Measurements from ENCODE around the gene HSPH1.
"Not testable (repeated sequence)": the region's sequence is repeated elsewhere in the genome, so short reads cannot be mapped to it uniquely, and the experiment has no call there.

HSPH1 gene

DNA sequence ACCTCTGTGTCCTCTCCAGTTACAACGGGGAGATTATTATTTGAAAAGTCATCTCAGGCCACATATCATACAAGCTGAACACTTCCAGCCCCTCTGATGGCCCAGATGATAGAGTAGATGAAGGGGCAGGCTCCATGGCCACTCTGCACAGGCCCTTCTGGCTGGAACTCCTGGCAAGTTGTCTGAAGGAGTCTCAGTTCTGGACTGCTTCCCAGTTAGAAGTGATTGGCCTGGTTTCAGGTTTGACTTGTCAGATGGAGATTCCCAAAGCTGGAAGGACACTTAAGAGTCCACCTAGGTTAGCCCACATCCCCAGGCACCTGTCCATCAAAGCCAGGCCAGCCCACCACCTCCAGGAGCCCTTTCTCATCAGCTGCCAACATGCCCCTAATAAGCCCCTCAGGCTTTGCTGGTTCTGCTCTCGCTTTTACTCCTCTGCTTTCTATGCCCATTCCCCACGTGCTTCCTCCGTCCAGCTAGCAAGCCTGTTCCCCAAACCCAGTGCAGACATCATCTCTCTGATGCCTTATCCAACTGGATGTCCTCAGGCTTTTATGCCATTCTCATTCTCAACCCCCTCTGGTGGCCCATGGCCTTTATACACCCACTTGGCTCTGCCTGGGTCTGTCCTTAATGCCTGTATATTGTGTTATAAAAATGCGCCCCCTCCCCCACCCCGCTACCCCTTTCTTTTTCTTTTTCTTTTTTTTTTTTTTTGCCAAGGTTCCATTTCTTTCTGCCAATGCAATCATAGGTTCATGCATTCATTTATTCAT lies 56.5 kb downstream of the HSPH1 start:
- H3K4me3 Mint-ChIP-seq = no peak overlapping the region
- H3K36me3 Mint-ChIP-seq (ENCODE audit: low read depth) = no peaks in the 10 kb centered on the region
- peaks cover 35% of the 10 kb centered on the region for H3K27me3 Mint-ChIP-seq (ENCODE audit: low read depth)
- no peak overlapping the region for H3K27ac Mint-ChIP-seq
- no peaks in the 10 kb centered on the region for H3K4me1 Mint-ChIP-seq (ENCODE audit: low read depth)
- no peaks in the 10 kb centered on the region for H3K9me3 Mint-ChIP-seq

DNA sequence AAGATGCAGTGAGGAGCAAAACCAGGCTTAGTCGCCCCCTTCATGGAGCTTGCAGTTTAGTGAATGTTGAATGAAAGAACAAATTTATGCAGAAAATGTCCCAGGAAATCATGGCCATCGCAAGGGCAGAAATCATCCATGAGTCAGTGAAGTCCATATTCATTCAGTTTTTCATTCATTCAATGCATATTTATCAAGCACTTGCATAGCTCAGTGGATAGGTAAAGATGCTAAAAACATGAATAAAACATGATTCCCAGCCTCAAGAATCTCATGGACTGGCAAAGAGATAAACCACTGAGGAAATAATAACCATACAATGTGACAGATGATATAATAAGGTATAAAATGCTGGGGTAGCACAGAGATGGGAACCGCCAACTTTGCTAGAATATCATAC lies 58.8 kb downstream of the HSPH1 start:
- no peaks in the 10 kb centered on the region for H3K36me3 Mint-ChIP-seq (ENCODE audit: low read depth)
- no peaks in the 10 kb centered on the region for H3K4me1 Mint-ChIP-seq (ENCODE audit: low read depth)
- peaks cover 52% of the 10 kb centered on the region for H3K27me3 Mint-ChIP-seq (ENCODE audit: low read depth)
- no peaks in the 10 kb centered on the region for H3K9me3 Mint-ChIP-seq
- H3K4me3 Mint-ChIP-seq = no peak overlapping the region
- H3K27ac Mint-ChIP-seq = no peak overlapping the region

- no peak overlapping the region for H3K27ac Mint-ChIP-seq
- H3K4me1 Mint-ChIP-seq (ENCODE audit: low read depth) = no peaks in the 10 kb centered on the region
- no peak overlapping the region for H3K4me3 Mint-ChIP-seq
- no peaks in the 10 kb centered on the region for H3K9me3 Mint-ChIP-seq
- H3K27me3 Mint-ChIP-seq (ENCODE audit: low read depth) = peaks cover 51% of the 10 kb centered on the region
- H3K36me3 Mint-ChIP-seq (ENCODE audit: low read depth) = no peaks in the 10 kb centered on the region
Measured at GRCh38 chr13:31101472-31102170, 60.1 kb downstream of the HSPH1 start.

- no peaks in the 10 kb centered on the region for H3K9me3 Mint-ChIP-seq
- H3K36me3 Mint-ChIP-seq (ENCODE audit: low read depth) = no peaks in the 10 kb centered on the region
- H3K4me3 Mint-ChIP-seq = no peak overlapping the region
- H3K27me3 Mint-ChIP-seq (ENCODE audit: low read depth) = peaks cover 51% of the 10 kb centered on the region
- H3K27ac Mint-ChIP-seq = no peak overlapping the region
- H3K4me1 Mint-ChIP-seq (ENCODE audit: low read depth) = no peaks in the 10 kb centered on the region
Measured at GRCh38 chr13:31100721-31101120, 61.0 kb downstream of the HSPH1 start.

DNA sequence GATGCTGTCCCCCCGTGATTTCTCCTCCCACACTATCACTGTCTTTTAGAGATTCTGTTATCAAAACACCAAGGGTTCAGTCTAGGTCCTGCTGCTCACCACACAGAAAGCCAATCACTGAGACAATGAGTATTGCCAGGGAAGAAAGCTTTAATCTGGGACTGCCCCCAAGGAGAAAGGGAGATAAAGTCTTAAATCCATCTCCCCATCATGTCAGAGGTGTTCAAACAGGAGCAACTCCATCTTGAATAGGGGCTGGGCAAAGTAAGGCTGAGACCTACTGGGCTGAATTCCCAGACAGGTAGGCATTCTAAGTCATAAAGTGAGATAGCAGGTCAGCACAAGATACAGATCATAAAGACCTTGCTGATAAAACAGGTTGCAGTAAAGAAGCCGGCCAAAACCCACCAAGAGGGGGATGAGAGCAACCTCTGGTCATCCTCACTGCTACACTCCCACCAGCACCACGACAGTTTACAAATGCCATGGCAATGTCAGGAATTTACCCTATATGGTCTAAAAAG lies 63.7 kb downstream of the HSPH1 start:
- not testable (repeated sequence) for H3K4me1 Mint-ChIP-seq (ENCODE audit: low read depth); H3K27ac Mint-ChIP-seq; H3K36me3 Mint-ChIP-seq (ENCODE audit: low read depth); H3K4me3 Mint-ChIP-seq; H3K9me3 Mint-ChIP-seq
- peaks cover 41% of the 10 kb centered on the region for H3K27me3 Mint-ChIP-seq (ENCODE audit: low read depth)

DNA sequence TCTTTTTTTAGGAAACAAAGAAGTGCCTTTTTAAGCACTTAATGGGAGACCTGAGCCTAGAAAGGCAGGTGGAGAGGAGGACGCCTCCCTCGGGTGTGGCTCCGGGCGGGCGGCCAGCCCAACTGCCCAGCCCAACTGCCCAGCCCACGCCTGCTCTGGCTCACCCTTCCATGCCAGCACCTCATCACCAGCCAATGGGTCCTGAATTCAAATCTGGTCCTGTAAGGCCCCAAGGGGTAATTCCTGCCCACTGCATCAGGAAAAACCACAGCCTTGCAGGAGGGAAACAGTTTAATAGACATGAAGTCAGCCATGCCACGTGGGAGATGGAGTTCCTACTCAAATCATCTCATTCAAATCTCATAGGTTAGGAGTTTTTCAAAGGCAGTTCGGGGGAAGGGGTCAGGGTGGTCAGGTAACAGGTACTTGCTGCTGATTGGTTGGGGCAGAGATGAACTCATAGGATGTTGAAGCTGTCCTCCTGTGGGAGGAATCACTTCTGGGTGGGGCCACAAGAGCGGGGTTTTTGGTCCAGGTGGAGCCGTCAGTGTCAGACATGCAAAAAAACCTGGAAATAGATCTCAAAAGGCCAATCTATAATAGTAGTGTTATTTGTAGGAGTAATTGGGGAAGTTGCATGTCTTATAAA lies 64.9 kb downstream of the HSPH1 start:
- Mint-ChIP-seq H3K27me3 (ENCODE audit: low read depth) (peaks cover 35% of the 10 kb centered on the region), H3K27ac (no peak overlapping the region)

GRCh38 chr13:31094331-31095015 lies 67.2 kb downstream of the HSPH1 start:
- H3K4me3 Mint-ChIP-seq = no peak overlapping the region
- no peaks in the 10 kb centered on the region for H3K9me3 Mint-ChIP-seq
- no peaks in the 10 kb centered on the region for H3K36me3 Mint-ChIP-seq (ENCODE audit: low read depth)
- H3K27me3 Mint-ChIP-seq (ENCODE audit: low read depth) = peaks cover 17% of the 10 kb centered on the region
- H3K27ac Mint-ChIP-seq = no peak overlapping the region
- peaks cover 6% of the 10 kb centered on the region for H3K4me1 Mint-ChIP-seq (ENCODE audit: low read depth)

More for the DNA sequence above, 64.9 kb downstream of the HSPH1 start:
- H3K36me3 Mint-ChIP-seq (ENCODE audit: low read depth) = no peaks in the 10 kb centered on the region
- no peak overlapping the region for H3K4me3 Mint-ChIP-seq
- peaks cover 3% of the 10 kb centered on the region for H3K4me1 Mint-ChIP-seq (ENCODE audit: low read depth)
- no peaks in the 10 kb centered on the region for H3K9me3 Mint-ChIP-seq

DNA sequence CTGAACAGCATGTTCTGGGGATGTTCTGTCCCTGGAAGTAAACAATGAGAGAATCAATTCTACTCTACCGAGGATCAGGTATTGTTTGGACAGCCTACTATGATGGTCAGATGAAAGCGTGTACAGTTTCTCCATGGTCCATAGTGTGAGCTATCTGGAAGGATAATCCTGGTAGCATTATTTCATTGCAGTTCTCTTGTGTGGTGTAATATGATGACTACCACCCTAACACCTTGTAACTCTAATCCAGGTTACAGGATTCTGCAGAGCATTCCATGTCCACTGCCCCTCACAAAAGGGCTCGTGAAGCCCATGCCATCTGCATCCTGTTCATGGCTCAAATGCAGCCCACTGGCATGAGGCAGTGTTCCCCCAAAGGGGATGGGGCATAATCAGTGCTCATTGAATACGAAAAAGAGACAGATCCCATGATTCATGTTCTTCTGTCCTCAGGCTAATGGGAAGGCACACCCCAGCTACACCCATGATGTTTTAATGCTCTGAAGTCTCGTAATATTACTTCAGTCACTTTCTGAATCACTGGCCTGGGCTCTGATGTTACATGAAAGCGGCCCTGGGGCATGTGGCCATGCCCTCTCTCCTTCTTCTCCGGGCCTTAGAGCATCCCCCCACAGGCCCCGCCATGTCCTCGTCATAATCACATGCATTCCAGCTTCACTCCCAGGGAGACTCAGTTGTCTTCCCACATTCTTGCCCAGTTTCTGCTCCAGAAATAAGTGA lies 68.4 kb downstream of the HSPH1 start:
- no peak overlapping the region for H3K4me3 Mint-ChIP-seq
- no peaks in the 10 kb centered on the region for H3K9me3 Mint-ChIP-seq
- no peak overlapping the region for H3K27ac Mint-ChIP-seq
- peaks cover 6% of the 10 kb centered on the region for H3K4me1 Mint-ChIP-seq (ENCODE audit: low read depth)
- peaks cover 8% of the 10 kb centered on the region for H3K27me3 Mint-ChIP-seq (ENCODE audit: low read depth)
- H3K36me3 Mint-ChIP-seq (ENCODE audit: low read depth) = no peaks in the 10 kb centered on the region

DNA sequence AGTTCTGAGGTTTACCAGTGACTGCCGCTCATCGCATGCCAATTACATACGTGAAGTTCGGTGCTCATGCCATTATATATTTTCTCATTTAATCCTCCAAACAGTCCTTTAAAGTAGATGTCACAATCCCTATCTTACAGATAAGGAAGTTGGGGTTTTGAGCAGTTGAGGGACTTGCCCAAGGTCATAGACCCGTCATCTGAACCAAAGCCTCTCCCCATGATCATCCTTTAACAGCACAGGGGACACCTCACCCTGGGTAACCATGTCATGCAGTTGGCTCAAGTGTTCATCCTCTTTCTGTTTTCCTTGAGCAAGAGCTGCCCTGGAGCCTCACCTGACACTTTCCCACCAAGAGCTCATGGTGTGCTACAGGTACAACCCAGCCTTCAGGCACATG lies 69.1 kb downstream of the HSPH1 start:
- no peak overlapping the region for H3K4me3 Mint-ChIP-seq
- no peaks in the 10 kb centered on the region for H3K9me3 Mint-ChIP-seq
- no peak overlapping the region for H3K27ac Mint-ChIP-seq
- H3K27me3 Mint-ChIP-seq (ENCODE audit: low read depth) = peaks cover 9% of the 10 kb centered on the region
- no peaks in the 10 kb centered on the region for H3K36me3 Mint-ChIP-seq (ENCODE audit: low read depth)
- peaks cover 6% of the 10 kb centered on the region for H3K4me1 Mint-ChIP-seq (ENCODE audit: low read depth)

DNA sequence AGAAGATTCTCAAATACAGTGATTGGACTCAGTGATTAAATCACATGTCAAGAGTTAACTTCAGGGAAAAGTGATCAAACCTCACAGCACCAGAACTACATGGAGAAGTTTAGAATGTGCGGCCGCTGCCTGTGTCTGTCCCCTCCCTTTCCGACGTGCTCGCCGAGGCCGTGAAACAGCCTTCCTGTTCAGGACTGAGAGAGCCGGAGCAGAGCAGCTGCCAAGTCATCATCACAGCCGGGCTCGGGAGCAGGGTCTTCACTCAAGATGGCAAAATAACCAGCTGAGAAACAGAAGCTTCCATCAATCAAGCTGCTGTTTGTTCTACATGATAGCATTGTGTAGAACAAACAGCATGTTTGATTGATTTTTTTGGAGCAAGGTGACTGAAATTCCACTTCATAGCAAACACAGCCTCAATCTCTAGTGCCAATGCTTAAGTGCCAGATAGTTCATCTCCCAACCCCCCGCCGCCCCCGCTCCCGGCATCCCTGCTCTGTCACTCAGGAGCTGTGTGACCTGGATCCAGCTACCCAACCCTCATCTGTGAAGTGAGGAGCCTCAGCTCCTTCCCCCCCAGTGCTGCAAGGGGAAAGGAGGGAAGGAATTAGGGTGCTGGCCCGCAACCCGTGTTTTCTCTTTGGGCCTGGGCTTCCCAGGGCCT lies 70.6 kb downstream of the HSPH1 start:
- no peaks in the 10 kb centered on the region for H3K36me3 Mint-ChIP-seq (ENCODE audit: low read depth)
- no peak overlapping the region for H3K4me3 Mint-ChIP-seq
- no peaks in the 10 kb centered on the region for H3K9me3 Mint-ChIP-seq
- no peak overlapping the region for H3K27ac Mint-ChIP-seq
- peaks cover 12% of the 10 kb centered on the region for H3K27me3 Mint-ChIP-seq (ENCODE audit: low read depth)
- H3K4me1 Mint-ChIP-seq (ENCODE audit: low read depth) = peaks cover 6% of the 10 kb centered on the region

GRCh38 chr13:31090096-31090495 lies 71.6 kb downstream of the HSPH1 start:
- Mint-ChIP-seq H3K4me1 (ENCODE audit: low read depth) (peaks cover 6% of the 10 kb centered on the region), H3K36me3 (ENCODE audit: low read depth) (no peaks in the 10 kb centered on the region), H3K27ac (no peak overlapping the region), H3K4me3 (no peak overlapping the region), H3K27me3 (ENCODE audit: low read depth) (peaks cover 18% of the 10 kb centered on the region), H3K9me3 (no peaks in the 10 kb centered on the region)

- Mint-ChIP-seq H3K36me3 (ENCODE audit: low read depth) (no peaks in the 10 kb centered on the region), H3K4me3 (no peak overlapping the region), H3K4me1 (ENCODE audit: low read depth) (peaks cover 6% of the 10 kb centered on the region), H3K27ac (no peak overlapping the region), H3K27me3 (ENCODE audit: low read depth) (peaks cover 21% of the 10 kb centered on the region), H3K9me3 (no peaks in the 10 kb centered on the region)
Measured at GRCh38 chr13:31089649-31090048, 72.1 kb downstream of the HSPH1 start.

- H3K27ac Mint-ChIP-seq = no peak overlapping the region
- peaks cover 6% of the 10 kb centered on the region for H3K4me1 Mint-ChIP-seq (ENCODE audit: low read depth)
- H3K36me3 Mint-ChIP-seq (ENCODE audit: low read depth) = no peaks in the 10 kb centered on the region
- H3K4me3 Mint-ChIP-seq = no peak overlapping the region
- peaks cover 26% of the 10 kb centered on the region for H3K27me3 Mint-ChIP-seq (ENCODE audit: low read depth)
- no peaks in the 10 kb centered on the region for H3K9me3 Mint-ChIP-seq
Measured at GRCh38 chr13:31088826-31089420, 72.8 kb downstream of the HSPH1 start.

Data from T-helper 1 cell treated with Interleukin-12 subunit alpha and Interleukin-12 subunit beta and Interleukin-4 antibody, amounts not matched to agents 30 μg/mL and 1 μg/mL, for 36 hours (primary cell).